ENCODE results near the gene RAB6B. TPM values are rescaled to one million over a fixed set of nuclear protein-coding genes. Genes with fewer than 3 reads are reported as not detected.

RAB6B gene
- total RNA-seq, 1 experiment from 2014 or later, result 0.86 TPM

DNA sequence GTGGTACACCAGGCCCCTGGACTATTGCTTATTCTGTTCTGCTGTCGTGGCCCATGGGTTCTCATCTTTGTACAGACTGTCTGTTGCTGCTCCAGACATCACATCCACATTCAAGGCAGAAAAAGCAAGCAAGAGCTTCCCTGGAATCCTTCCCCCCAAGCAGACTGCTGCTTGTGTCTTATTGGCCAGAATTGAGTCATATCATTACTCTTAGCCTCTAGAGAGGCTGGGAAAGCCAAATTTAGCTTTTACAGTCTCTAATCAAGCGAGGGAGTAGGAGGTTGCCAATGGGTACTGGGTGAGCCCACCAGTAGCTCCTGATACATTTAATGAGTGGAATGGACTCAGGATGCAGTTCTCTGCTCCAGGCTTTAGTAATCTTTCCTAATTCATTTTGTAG is 39.4 kb downstream of the RAB6B start:
- no TSS peak for BruUV-seq (replicated peaks)
- H3K9me3 ChIP-seq (ENCODE audit: low read depth, low read length, poor library complexity, severe bottlenecking), result no peaks in the 10 kb centered on the region
- TF ChIP-seq CTCF (conservative IDR thresholded peaks at IDR 0.05; ENCODE audit: low read depth, low read length) (no peak), EZH2 (IDR thresholded peaks at IDR 0.05; ENCODE audit: borderline replicate concordance, low read depth, low read length, poor library complexity, severe bottlenecking) (no peak)
- CTCF ChIA-PET, result no interaction called here
- no peak overlapping the region for H3K27ac ChIP-seq (ENCODE audit: low read depth, low read length, poor library complexity, severe bottlenecking)
- intact Hi-C loops (cut with micrococcal nuclease; ENCODE audit: unreplicated experiment), result no loop called here
- no peaks in the 10 kb centered on the region for H3K36me3 ChIP-seq (ENCODE audit: insufficient read depth, low read length, poor library complexity, severe bottlenecking)
- H3K4me1 ChIP-seq (ENCODE audit: insufficient read depth, low read length, poor library complexity, severe bottlenecking), result peaks cover 4% of the 10 kb centered on the region
- H3K27me3 ChIP-seq (replicated peaks; ENCODE audit: insufficient read depth, low read depth, low read length, poor library complexity), result no peaks in the 10 kb centered on the region
- POLR2A ChIA-PET (ENCODE audit: low non-redundant PET), result no interaction called here
- no peak overlapping the region for H3K4me3 ChIP-seq (ENCODE audit: low read depth, low read length, poor library complexity, severe bottlenecking)
- no peak for DNase-seq (ENCODE audit: low spot score)

DNA sequence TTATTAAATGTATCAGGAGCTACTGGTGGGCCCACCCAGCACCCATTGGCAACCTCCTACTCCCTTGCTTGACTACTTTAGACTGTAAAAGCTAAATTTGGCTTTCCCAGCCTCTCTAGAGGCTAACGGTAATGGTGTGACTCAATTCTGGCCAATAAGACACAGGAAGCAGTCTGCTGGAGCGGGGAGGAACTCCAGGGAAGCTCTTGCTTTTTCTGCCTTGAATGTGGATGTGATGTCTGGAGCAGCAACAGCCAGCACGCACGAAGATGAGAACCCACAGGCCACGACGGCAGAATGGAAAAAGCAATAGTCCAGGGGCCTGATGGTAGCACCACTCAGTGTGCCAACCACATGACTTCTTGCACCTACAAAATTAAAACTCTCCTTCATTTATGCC is 39.9 kb downstream of the RAB6B start:
- intact Hi-C loops (cut with micrococcal nuclease; ENCODE audit: unreplicated experiment), result no loop called here
- no TSS peak for BruUV-seq (replicated peaks)
- H3K36me3 ChIP-seq (ENCODE audit: insufficient read depth, low read length, poor library complexity, severe bottlenecking), result no peaks in the 10 kb centered on the region
- no peak for TF ChIP-seq CTCF (conservative IDR thresholded peaks at IDR 0.05; ENCODE audit: low read depth, low read length)
- no peak for TF ChIP-seq EZH2 (IDR thresholded peaks at IDR 0.05; ENCODE audit: borderline replicate concordance, low read depth, low read length, poor library complexity, severe bottlenecking)
- no peaks in the 10 kb centered on the region for H3K27me3 ChIP-seq (replicated peaks; ENCODE audit: insufficient read depth, low read depth, low read length, poor library complexity)
- CTCF ChIA-PET, result no interaction called here
- H3K27ac ChIP-seq (ENCODE audit: low read depth, low read length, poor library complexity, severe bottlenecking), result no peak overlapping the region
- POLR2A ChIA-PET (ENCODE audit: low non-redundant PET), result no interaction called here
- DNase-seq (ENCODE audit: low spot score), result no peak
- no peaks in the 10 kb centered on the region for H3K9me3 ChIP-seq (ENCODE audit: low read depth, low read length, poor library complexity, severe bottlenecking)
- H3K4me3 ChIP-seq (ENCODE audit: low read depth, low read length, poor library complexity, severe bottlenecking), result no peak overlapping the region
- H3K4me1 ChIP-seq (ENCODE audit: insufficient read depth, low read length, poor library complexity, severe bottlenecking), result peaks cover 4% of the 10 kb centered on the region

DNA sequence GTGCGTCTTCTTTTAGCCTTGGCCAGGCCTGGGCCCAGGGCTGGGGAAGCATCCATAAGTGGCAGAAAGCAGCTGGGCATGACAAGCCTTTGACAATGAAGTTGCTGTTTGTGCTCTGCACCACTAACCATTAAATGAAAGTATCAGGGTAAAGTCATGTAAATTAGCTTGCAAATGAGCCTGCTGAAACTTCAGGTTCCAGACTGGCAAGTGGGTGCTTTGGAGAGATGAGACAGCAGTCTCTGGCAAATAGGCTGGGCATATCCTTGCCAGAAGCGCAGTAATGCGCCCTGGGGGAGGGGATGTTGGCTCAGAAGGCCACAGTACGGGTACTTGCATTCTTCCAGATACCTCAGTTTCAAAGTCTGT is 40.7 kb downstream of the RAB6B start:
- intact Hi-C loops (cut with micrococcal nuclease; ENCODE audit: unreplicated experiment), result no loop called here
- no TSS peak for BruUV-seq (replicated peaks)
- no peaks in the 10 kb centered on the region for H3K27me3 ChIP-seq (replicated peaks; ENCODE audit: insufficient read depth, low read depth, low read length, poor library complexity)
- ChIA-PET CTCF (no interaction called here), POLR2A (ENCODE audit: low non-redundant PET) (no interaction called here)
- no peak overlapping the region for H3K4me3 ChIP-seq (ENCODE audit: low read depth, low read length, poor library complexity, severe bottlenecking)
- no peak for DNase-seq (ENCODE audit: low spot score)
- peaks cover 4% of the 10 kb centered on the region for H3K4me1 ChIP-seq (ENCODE audit: insufficient read depth, low read length, poor library complexity, severe bottlenecking)
- H3K9me3 ChIP-seq (ENCODE audit: low read depth, low read length, poor library complexity, severe bottlenecking), result no peaks in the 10 kb centered on the region
- TF ChIP-seq CTCF (conservative IDR thresholded peaks at IDR 0.05; ENCODE audit: low read depth, low read length) (no peak), EZH2 (IDR thresholded peaks at IDR 0.05; ENCODE audit: borderline replicate concordance, low read depth, low read length, poor library complexity, severe bottlenecking) (no peak)
- no peak overlapping the region for H3K27ac ChIP-seq (ENCODE audit: low read depth, low read length, poor library complexity, severe bottlenecking)
- H3K36me3 ChIP-seq (ENCODE audit: insufficient read depth, low read length, poor library complexity, severe bottlenecking), result no peaks in the 10 kb centered on the region
